Lower lobe of right lung (tissue), 2 donors: ENCODE measurements around the gene MACROD2. TPM values are rescaled to one million over a fixed set of nuclear protein-coding genes. Genes with fewer than 3 reads are reported as not detected.

Experiments
- ATAC-seq, 2 donors: fragments of 200-7000 bp; cut with Tn5 transposase; one replicate each; pipeline ENCODE4 v1.9.1; 2020 to 2022; ENCODE audit warnings: mild to moderate bottlenecking in 2 of 2, moderate library complexity in 2 of 2
- DNase-seq: peaks from one replicate; pipeline ENCODE4 v3.0.0-alpha.2; 2020
- H3K27ac ChIP-seq: fragments of 200-600 bp; one replicate; pipeline ENCODE4 v1.8.0; 2022
- H3K27me3 ChIP-seq: fragments of 200-600 bp; one replicate; pipeline ENCODE4 v1.8.0; 2022; ENCODE audit warnings: low read depth
- H3K36me3 ChIP-seq: fragments of 200-600 bp; one replicate; pipeline ENCODE4 v1.8.0; 2022; ENCODE audit warnings: mild to moderate bottlenecking
- H3K4me1 ChIP-seq: fragments of 200-600 bp; one replicate; pipeline ENCODE4 v1.8.0; 2022
- H3K4me3 ChIP-seq: fragments of 200-600 bp; one replicate; pipeline ENCODE4 v1.8.0; 2022; ENCODE audit warnings: mild to moderate bottlenecking
- H3K9me3 ChIP-seq: fragments of 200-600 bp; one replicate; pipeline ENCODE4 v1.8.0; 2022
- CTCF ChIP-seq: fragments of 200-600 bp; IDR thresholded peaks from one replicate; pipeline ENCODE4 v1.8.0; 2022; ENCODE audit warnings: antibody characterized with exemption, mild to moderate bottlenecking
- intact Hi-C: fragments of 100-400 bp; cut with DNase I; formaldehyde crosslinking; loops from one replicate; pipeline ENCODE4 v1.11.0; 2022
- total RNA-seq: library from RNA; stranded (reverse); fragmentation: NEBNext Ultra II Directional; extraction: Animal tissue kit (Norgen Biotek cat#: 25700); gene quantifications from one replicate; pipeline ENCODE4 v1.2.1, GENCODE V29; 2021
- donor health status: DM: no; HTN: yes; CAD: no; lungs with severe emphysema.

MACROD2 gene
- total RNA-seq, 1 donor from 2014 or later: 73.0 TPM

DNA sequence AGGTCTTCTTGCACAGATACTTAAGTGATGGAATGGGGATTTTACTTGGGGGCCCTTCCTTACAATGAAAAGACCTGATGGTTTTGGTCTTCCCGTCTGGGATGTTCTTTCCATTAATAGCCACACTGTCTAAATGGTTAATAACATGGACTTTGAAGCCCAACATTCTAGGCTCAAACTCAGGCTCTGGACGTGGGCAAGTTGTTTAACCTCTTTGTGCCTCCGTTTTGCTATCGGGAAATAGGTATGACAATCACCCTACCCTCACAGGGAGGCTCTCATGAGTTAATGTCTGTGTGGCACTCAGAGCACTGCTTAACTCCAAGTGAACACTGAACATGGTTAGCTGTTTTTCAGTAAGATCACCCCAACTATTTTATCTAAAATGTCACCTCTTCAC lies 702.8 kb downstream of the MACROD2 start:
- DNase-seq (no peak), ATAC-seq (no peak)
- no peaks in the 10 kb centered on the region for H3K9me3 ChIP-seq
- no peak for TF ChIP-seq CTCF
- H3K4me3 ChIP-seq: no peak overlapping the region
- no peaks in the 10 kb centered on the region for H3K27me3 ChIP-seq
- H3K36me3 ChIP-seq: no peaks in the 10 kb centered on the region
- no peak overlapping the region for H3K27ac ChIP-seq
- H3K4me1 ChIP-seq: no peaks in the 10 kb centered on the region
- intact Hi-C loops: no loop called here

DNA sequence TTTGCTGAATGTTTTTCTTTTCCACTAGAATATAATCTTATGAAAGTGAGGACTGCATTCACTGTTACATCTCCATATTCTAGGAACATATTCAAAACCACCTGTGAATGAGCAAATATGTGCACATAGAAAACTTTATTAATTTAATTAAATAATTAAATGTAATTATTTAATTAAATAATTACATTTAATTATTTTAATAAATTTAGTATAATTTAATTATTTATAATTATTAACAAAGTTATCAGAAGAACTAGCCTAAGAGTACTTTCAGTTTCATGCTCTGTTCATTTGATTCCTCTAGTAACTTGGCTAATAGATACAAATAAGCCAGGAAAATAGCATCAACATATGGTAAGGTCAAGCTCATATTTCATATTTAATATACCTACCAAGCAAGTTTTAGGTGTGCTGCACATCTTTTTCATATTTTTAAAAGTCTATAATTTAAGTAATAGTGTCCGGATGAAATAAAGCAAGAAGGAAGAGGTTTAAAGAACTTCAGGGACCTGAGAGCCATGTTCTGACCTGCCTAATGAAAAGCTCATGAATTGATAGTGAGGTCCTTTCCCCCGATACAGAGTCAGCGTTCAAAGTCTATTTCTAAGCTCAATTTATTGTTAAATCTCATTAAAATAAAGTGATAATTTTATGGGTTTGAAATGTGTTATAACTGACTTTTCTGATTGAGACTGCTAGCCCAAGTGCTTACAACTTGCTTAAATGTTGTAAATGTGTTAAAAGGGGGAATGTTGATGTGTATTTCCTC lies 703.5 kb downstream of the MACROD2 start:
- intact Hi-C loops: no loop called here
- no peak for TF ChIP-seq CTCF
- Histone ChIP-seq H3K4me3 (no peak overlapping the region), H3K36me3 (no peaks in the 10 kb centered on the region), H3K27ac (no peak overlapping the region), H3K9me3 (no peaks in the 10 kb centered on the region), H3K4me1 (no peaks in the 10 kb centered on the region), H3K27me3 (no peaks in the 10 kb centered on the region)
- no peak for ATAC-seq
- DNase-seq: no peak

- intact Hi-C loops: no loop called here
- Histone ChIP-seq H3K27me3 (no peaks in the 10 kb centered on the region), H3K4me3 (no peak overlapping the region), H3K36me3 (no peaks in the 10 kb centered on the region), H3K4me1 (no peaks in the 10 kb centered on the region), H3K9me3 (no peaks in the 10 kb centered on the region), H3K27ac (no peak overlapping the region)
- peak in 1 of 2 donors; percentile 48 for ATAC-seq
- no peak for DNase-seq
- no peak for TF ChIP-seq CTCF
These were observed 705.3 kb downstream of the MACROD2 start for GRCh38 chr20:14700639-14700960.

- DNase-seq (no peak), ATAC-seq (no peak)
- H3K9me3 ChIP-seq: no peaks in the 10 kb centered on the region
- intact Hi-C loops: no loop called here
- no peaks in the 10 kb centered on the region for H3K36me3 ChIP-seq
- H3K4me3 ChIP-seq: no peak overlapping the region
- H3K27ac ChIP-seq: no peak overlapping the region
- H3K4me1 ChIP-seq: no peaks in the 10 kb centered on the region
- H3K27me3 ChIP-seq: no peaks in the 10 kb centered on the region
- no peak for TF ChIP-seq CTCF
These were observed 706.0 kb downstream of the MACROD2 start for GRCh38 chr20:14701326-14701725.

DNA sequence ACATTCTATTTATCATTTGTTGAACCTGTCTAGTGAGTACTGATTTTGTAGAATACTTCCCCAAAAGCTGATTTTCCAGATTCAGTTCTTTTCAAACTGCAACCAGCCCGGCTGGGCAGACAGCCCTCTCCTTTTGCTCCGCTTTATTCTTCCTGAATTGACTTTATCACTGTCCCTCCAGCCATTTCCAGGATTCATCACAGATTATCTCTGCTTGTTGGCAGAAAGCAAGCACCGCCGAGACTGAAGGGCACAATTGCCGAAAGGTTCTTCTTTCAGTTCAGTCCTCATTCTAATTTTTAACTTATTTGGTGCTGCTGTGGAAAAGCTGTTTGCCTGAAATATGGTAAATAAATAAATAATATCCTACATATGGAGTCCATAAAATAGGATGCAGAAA lies 711.2 kb downstream of the MACROD2 start:
- H3K27me3 ChIP-seq: no peaks in the 10 kb centered on the region
- TF ChIP-seq CTCF: no peak
- no peak overlapping the region for H3K27ac ChIP-seq
- DNase-seq: no peak
- intact Hi-C loops: no loop called here
- H3K36me3 ChIP-seq: no peaks in the 10 kb centered on the region
- ATAC-seq: no peak
- H3K9me3 ChIP-seq: no peaks in the 10 kb centered on the region
- H3K4me3 ChIP-seq: no peak overlapping the region
- H3K4me1 ChIP-seq: no peaks in the 10 kb centered on the region
